Effector memory CD8-positive, alpha-beta T cell (primary cell): ENCODE data around the gene SLC4A1AP.

Experiments
- ATAC-seq: fragments of 150-1000 bp; cut with Tn5 transposase; replicated peaks from 2 replicates; pipeline ENCODE4 v1.10.0; 2021; ENCODE audit warnings: mild to moderate bottlenecking, moderate library complexity
- DNase-seq, 3 experiments: peaks; one replicate each; pipeline ENCODE4 v3.0.0; 2021
- H3K27ac Mint-ChIP-seq, 2 donors: one replicate each; pipeline ENCODE4 v1.8.0; 2022; ENCODE audit warnings: mild to moderate bottlenecking in 2 of 2, mixed read lengths in 2 of 2, moderate library complexity in 2 of 2
- H3K27me3 Mint-ChIP-seq, 2 donors: one replicate each; pipeline ENCODE4 v1.8.0; 2022; ENCODE audit warnings: mixed read lengths in 2 of 2
- H3K36me3 Mint-ChIP-seq: one replicate; pipeline ENCODE4 v1.8.0; 2022; ENCODE audit warnings: mild to moderate bottlenecking, moderate library complexity, mixed read lengths; ENCODE audit not compliant: insufficient read depth
- H3K4me1 Mint-ChIP-seq, 2 donors: one replicate each; pipeline ENCODE4 v1.8.0; 2022; ENCODE audit warnings: low read depth in 2 of 2, mixed read lengths in 2 of 2
- H3K4me3 Mint-ChIP-seq, 2 donors: one replicate each; pipeline ENCODE4 v1.8.0; 2022; ENCODE audit warnings: mild to moderate bottlenecking in 2 of 2, mixed read lengths in 2 of 2, moderate library complexity in 2 of 2
- H3K9me3 Mint-ChIP-seq, 2 donors: one replicate each; pipeline ENCODE4 v1.8.0; 2022; ENCODE audit warnings: mixed read lengths in 2 of 2

Gene SLC4A1AP

DNA sequence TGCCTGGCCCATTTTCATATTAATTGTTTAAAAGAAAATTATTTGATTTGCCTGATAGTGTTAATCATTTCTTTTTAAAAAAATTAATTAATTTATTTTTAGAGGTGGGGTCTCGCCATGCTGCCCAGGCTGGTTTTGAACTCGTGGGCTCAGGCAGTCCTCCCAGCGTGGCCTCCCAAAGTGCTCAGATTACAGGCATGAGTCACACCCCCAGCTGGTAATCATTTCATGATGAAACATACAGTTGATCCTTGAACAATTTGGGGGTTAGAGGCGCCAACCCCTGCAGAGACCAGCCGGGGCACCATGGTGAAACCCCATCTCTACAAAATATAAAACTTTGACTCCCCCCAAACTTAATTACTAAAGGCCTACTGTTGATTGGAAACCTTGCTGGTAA is 26.9 kb upstream of the SLC4A1AP start:
- peaks cover 70% of the 10 kb centered on the region for H3K36me3 Mint-ChIP-seq
- no peaks in the 10 kb centered on the region for H3K9me3 Mint-ChIP-seq

DNA sequence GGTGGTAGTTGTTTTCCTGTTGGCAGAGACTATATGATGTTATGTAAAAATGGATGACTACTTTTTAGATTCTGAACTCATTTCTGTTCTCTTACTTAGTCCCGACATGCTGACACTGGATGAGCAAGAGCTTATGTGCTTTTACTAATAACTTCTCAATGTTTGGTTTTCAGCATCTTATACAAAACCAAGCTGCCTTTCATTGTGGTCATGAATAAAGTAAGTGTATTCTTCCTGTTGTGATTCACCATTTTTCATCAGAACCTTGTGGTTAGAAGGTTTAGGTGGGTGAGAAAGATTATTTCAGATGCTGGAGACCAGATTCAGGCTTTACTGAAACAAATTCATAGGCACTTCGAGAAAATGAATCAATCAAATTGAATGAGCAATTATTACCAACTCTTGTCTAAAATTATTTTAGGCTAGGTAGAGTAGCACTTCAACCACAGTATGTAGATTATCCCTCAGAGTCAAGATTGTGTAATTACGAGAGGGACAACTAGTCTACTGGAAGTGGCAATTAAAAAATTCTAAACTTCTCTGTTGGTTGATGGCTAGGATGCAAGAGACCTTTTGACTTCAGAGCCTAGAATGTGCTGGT is 25.6 kb upstream of the SLC4A1AP start:
- peaks cover 14% of the 10 kb centered on the region in 2 donors for H3K4me1 Mint-ChIP-seq
- H3K4me3 Mint-ChIP-seq = peak overlapping the region; percentile 8 to 53
- peak overlapping the region; percentile 77 to 84 for H3K27ac Mint-ChIP-seq
- DNase-seq (no peak), ATAC-seq (peak; percentile 89)
- H3K27me3 Mint-ChIP-seq = no peaks in the 10 kb centered on the region
- H3K36me3 Mint-ChIP-seq = peaks cover 68% of the 10 kb centered on the region
- H3K9me3 Mint-ChIP-seq = no peaks in the 10 kb centered on the region

More for the DNA sequence above, 26.9 kb upstream of the SLC4A1AP start:
- Mint-ChIP-seq H3K27ac (no peak overlapping the region), H3K4me1 (peaks cover 14 to 16% of the 10 kb centered on the region in 2 donors), H3K27me3 (no peaks in the 10 kb centered on the region), H3K4me3 (no peak overlapping the region)
- no peak for ATAC-seq
- no peak for DNase-seq

DNA sequence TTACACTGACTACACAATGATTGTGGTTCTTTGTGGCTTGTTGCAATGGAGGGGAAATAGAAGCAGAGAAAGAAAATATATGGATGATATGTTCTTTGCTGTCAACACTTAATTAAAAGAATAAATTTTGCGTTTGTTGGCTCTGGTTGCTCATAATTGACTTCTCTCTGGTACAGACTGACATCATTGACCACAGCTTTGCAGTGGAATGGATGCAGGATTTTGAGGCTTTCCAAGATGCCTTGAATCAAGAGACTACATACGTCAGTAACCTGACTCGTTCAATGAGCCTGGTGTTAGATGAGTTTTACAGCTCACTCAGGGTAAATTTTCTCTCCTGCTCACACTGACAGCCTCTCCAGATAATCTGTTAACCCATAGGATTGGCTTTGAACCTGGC is 25.0 kb upstream of the SLC4A1AP start:
- H3K4me3 Mint-ChIP-seq = peak overlapping the region in 1 of 2 donors; percentile 53
- no peaks in the 10 kb centered on the region for H3K27me3 Mint-ChIP-seq
- peak overlapping the region; percentile 77 to 84 for H3K27ac Mint-ChIP-seq
- DNase-seq = no peak
- peaks cover 14% of the 10 kb centered on the region in 2 donors for H3K4me1 Mint-ChIP-seq
- H3K36me3 Mint-ChIP-seq = peaks cover 65% of the 10 kb centered on the region
- H3K9me3 Mint-ChIP-seq = no peaks in the 10 kb centered on the region
- no peak for ATAC-seq

DNA sequence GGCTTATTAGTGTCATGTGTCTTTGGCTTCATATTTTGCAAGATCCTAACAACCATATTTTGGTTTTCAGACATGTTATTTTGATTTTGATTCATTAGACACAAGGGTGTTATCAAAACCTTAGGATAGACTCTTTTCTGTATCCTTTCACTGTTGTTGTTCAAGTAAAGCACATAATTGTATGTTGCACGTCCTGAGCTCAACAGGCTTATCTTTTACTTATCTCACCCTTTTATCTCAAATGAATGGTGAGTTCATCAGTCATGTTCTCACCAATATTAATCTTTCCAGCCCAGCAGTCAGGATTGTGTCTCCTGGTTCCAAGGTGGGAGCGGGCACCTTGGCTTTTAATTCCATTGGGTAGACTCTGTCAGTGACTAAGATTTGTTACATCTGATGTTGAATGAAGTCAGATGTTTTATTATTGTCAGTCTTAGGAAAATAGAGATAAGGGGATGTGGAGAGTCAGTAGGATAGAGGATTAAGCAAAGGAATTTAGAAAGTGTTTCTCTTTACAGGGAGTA is 22.9 kb upstream of the SLC4A1AP start:
- Mint-ChIP-seq H3K27ac (no peak overlapping the region), H3K4me1 (peaks cover 11 to 14% of the 10 kb centered on the region in 2 donors), H3K9me3 (no peaks in the 10 kb centered on the region), H3K36me3 (peaks cover 67% of the 10 kb centered on the region), H3K27me3 (no peaks in the 10 kb centered on the region), H3K4me3 (no peak overlapping the region)
- DNase-seq (no peak), ATAC-seq (no peak)

DNA sequence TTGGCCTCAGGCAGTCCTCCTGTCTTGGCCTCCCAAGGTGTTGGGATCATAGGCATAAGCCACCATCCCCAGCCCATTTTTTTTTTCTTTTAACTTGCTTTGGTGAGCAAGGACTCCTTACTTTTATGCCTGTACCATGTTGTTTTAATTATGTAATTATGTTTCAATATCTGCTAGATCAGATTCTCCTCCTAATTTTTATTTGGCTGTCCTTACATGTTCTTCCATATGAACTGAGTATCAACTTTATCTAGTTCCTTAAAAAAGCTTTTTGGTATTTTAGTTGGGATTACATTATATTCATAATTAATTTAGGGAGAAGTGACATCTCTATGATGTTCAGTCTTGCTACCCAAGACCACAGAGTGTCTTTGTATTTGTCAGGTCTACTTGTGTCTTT is 18.5 kb upstream of the SLC4A1AP start:
- ATAC-seq = no peak
- H3K9me3 Mint-ChIP-seq = no peaks in the 10 kb centered on the region
- no peak for DNase-seq
- H3K27me3 Mint-ChIP-seq = no peaks in the 10 kb centered on the region
- H3K27ac Mint-ChIP-seq = no peak overlapping the region
- no peaks in the 10 kb centered on the region for H3K4me1 Mint-ChIP-seq
- peaks cover 63% of the 10 kb centered on the region for H3K36me3 Mint-ChIP-seq
- H3K4me3 Mint-ChIP-seq = no peak overlapping the region

DNA sequence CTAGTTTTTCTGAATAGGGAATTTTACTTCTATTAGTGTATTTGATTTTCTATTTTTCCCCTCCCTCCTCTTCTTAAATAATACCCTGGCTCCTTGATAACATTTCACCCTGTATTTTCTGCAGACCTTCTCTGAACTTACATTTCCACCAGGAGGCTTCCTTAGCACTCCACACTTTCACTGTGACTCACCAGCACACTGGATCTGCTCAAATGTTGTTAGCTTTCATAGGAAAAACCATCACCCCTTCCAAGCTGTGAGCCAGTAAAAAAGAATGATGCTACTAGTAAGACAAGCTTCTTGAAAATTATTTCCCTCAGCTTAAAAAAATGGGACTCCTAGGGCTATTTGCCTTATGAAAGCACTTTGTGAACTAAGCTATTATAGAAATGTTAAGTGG is 16.4 kb upstream of the SLC4A1AP start:
- Mint-ChIP-seq H3K36me3 (peaks cover 65% of the 10 kb centered on the region), H3K9me3 (no peaks in the 10 kb centered on the region), H3K4me1 (no peaks in the 10 kb centered on the region), H3K27ac (peak overlapping the region; percentile 47 to 62), H3K27me3 (no peaks in the 10 kb centered on the region), H3K4me3 (no peak overlapping the region)
- DNase-seq (no peak), ATAC-seq (no peak)

DNA sequence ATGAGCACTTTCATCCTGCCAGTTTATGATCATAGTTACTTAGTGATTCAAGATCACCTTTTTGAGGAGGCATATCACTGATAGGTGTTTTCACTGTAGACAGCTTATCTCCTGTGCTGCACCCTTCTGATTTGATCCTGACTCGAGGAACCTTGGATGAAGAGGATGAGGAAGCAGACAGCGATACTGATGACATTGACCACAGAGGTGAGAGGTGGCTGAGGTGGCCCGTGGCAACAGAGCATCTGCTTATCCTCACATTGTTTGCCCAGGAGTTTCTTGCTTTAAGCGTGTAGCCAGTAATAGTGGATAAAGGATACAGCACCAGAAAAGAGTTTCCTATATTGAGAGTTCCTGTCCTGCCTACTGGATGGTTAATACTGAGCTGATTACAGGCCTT is 16.0 kb upstream of the SLC4A1AP start:
- Mint-ChIP-seq H3K4me1 (peaks cover 0 to 4% of the 10 kb centered on the region in 2 donors), H3K27ac (peak overlapping the region; percentile 47 to 62), H3K4me3 (no peak overlapping the region)

DNA sequence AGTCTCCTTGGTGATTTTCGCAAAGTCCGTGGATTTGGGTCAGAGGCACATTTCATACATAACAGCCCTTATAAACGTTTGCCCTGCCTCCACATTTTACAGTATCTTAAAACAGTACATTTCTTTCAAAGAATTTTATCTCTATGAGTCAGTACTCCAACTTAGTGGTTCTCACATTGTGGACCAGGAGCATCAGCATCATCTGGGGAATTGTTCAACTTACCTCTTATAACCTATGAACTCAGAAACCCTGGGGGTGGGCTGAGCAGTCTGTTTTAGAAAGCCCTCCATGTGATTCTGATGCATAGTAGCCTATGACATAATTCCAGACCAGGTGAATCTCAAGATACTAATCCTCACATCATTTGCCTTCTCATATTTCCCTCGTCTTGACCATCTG is 12.6 kb upstream of the SLC4A1AP start:
- Mint-ChIP-seq H3K27ac (no peak overlapping the region), H3K4me3 (no peak overlapping the region), H3K4me1 (peaks cover 0 to 4% of the 10 kb centered on the region in 2 donors), H3K27me3 (no peaks in the 10 kb centered on the region), H3K36me3 (peaks cover 53% of the 10 kb centered on the region), H3K9me3 (no peaks in the 10 kb centered on the region)
- ATAC-seq (no peak), DNase-seq (no peak)

More for the DNA sequence above, 16.0 kb upstream of the SLC4A1AP start:
- Mint-ChIP-seq H3K9me3 (no peaks in the 10 kb centered on the region), H3K27me3 (no peaks in the 10 kb centered on the region), H3K36me3 (peaks cover 60% of the 10 kb centered on the region)
- no peak for DNase-seq
- ATAC-seq = no peak

DNA sequence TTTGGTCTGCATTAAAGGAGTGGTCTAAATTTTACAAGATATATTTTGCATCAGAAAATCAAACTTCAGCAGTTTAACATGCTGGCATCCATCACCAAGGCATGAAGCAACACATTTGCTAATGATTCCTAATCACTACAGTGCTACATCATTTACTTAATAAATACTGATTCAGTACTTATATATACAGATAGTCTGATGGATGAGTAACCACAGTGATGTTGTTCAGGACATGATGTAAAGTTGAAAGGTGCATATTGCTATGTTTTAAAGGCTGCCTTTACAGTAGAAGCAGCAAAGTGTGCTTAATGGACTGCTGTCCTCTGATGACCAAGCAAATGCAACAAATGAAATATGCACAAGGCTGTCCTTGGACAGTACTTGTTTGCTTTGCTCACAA is 11.3 kb upstream of the SLC4A1AP start:
- ATAC-seq (no peak), DNase-seq (no peak)
- Mint-ChIP-seq H3K4me1 (peaks cover 0 to 4% of the 10 kb centered on the region in 2 donors), H3K9me3 (no peaks in the 10 kb centered on the region), H3K36me3 (peaks cover 58% of the 10 kb centered on the region), H3K27me3 (no peaks in the 10 kb centered on the region), H3K4me3 (no peak overlapping the region), H3K27ac (no peak overlapping the region)

DNA sequence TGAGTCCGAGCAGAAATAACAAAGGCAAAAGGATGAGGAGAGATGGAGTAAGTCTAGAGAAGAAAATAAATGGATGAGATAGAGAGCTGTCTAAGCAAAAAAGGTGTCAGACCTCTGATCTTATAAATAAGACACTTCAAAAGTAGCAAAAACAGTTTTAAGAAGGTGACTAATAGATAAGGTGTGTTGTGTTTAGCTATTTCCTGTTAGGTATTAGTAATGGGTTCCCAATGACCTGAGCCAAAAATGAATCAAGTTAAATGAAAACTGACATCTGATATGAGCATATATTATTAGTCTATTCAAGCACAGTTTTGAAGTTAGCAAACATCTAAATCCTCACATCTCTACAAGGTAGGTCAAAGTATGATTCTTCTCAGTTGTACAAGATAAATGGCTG is 10.9 kb upstream of the SLC4A1AP start:
- H3K36me3 Mint-ChIP-seq = peaks cover 55% of the 10 kb centered on the region
- peaks cover 0 to 4% of the 10 kb centered on the region in 2 donors for H3K4me1 Mint-ChIP-seq
- DNase-seq (no peak), ATAC-seq (no peak)
- H3K4me3 Mint-ChIP-seq = no peak overlapping the region
- no peak overlapping the region for H3K27ac Mint-ChIP-seq
- H3K9me3 Mint-ChIP-seq = no peaks in the 10 kb centered on the region
- no peaks in the 10 kb centered on the region for H3K27me3 Mint-ChIP-seq

DNA sequence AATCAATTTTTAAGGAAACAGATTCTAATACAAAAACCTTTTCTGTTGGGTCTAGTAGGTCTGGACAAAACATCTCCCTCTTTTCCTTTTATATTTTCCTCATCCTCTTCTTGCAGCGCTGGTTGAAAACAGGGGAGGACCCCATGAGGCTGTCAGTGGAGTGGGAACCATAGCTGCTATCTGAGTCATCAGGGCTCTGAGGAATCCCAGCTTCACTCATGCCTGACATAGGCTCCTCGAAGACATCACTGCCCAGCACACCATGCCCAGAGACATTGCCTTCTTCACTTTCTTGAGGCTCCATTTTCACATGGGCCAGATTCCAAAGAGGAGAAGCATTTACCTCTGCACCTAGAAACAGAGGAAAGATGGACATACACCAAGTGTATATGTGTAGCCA is 10.3 kb upstream of the SLC4A1AP start:
- Mint-ChIP-seq H3K27ac (no peak overlapping the region), H3K4me3 (no peak overlapping the region), H3K9me3 (no peaks in the 10 kb centered on the region), H3K36me3 (peaks cover 49% of the 10 kb centered on the region), H3K4me1 (peaks cover 0 to 4% of the 10 kb centered on the region in 2 donors), H3K27me3 (no peaks in the 10 kb centered on the region)
- ATAC-seq = no peak
- no peak for DNase-seq

DNA sequence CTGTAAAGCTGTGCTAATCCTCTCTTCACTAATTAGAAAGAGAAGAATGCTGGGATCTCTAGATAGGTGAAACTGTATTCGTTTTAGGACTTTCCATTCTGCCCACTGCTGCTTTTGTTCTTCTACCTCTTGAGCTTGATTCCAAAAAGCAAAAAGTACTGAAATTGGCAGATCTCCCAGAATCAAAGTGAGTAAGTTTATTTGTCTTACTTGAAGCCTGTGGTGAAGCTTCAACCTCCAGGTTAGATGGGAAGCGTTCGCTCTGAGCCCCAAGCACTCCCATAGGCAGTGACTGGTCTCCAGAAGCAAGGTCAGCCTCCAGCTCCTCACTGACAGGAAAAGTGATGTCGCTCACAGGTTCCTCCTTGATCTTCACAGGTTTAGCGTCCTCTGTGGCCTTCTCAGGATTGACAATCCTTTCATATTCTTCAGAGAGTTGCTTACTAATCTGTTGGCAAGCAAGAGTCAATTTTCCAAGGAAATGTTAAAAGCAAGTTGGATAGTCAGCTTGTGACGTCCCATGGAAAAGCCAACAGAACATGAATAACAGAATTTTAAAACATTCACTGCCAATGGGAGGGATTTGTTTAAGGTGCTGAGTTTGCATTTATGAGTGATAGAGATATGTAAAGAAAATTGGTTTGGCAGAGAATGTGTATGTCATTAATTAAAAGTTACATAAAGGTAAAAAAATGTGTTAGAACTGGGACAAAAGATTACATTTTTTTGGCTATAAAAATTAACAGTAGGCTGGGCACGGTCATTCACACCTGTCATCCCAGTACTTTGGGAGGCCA is 8.3 kb upstream of the SLC4A1AP start:
- H3K4me3 Mint-ChIP-seq = no peak overlapping the region
- H3K27ac Mint-ChIP-seq = no peak overlapping the region
- H3K9me3 Mint-ChIP-seq = no peaks in the 10 kb centered on the region
- peaks cover 56% of the 10 kb centered on the region for H3K36me3 Mint-ChIP-seq
- peaks cover 0 to 14% of the 10 kb centered on the region in 2 donors for H3K4me1 Mint-ChIP-seq
- ATAC-seq (no peak), DNase-seq (no peak)
- H3K27me3 Mint-ChIP-seq = no peaks in the 10 kb centered on the region

DNA sequence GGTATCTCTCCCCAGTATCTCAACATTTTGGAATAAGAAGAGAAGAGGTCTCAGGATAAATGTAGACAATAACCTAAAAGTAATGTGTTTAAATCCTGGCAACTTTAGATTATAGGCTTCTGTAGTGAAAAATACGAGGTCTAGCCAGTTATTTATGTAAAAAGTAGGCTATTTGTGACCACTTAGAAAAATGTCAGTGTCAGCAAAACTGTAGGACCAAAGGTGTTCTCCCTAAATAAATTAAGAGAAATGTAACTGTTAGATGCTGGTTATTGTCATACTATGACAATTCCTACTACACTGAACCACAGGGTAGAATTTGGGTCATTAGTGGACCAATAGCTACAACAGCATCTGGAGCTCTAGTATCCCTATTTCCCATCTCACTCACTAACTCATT is 2.3 kb upstream of the SLC4A1AP start:
- Mint-ChIP-seq H3K27me3 (no peaks in the 10 kb centered on the region), H3K27ac (peak overlapping the region; percentile 52 to 99), H3K9me3 (no peaks in the 10 kb centered on the region), H3K4me3 (peak overlapping the region in 1 of 2 donors; percentile 100), H3K4me1 (peaks cover 28 to 39% of the 10 kb centered on the region in 2 donors), H3K36me3 (peaks cover 58% of the 10 kb centered on the region)
- no peak for DNase-seq
- ATAC-seq = no peak

DNA sequence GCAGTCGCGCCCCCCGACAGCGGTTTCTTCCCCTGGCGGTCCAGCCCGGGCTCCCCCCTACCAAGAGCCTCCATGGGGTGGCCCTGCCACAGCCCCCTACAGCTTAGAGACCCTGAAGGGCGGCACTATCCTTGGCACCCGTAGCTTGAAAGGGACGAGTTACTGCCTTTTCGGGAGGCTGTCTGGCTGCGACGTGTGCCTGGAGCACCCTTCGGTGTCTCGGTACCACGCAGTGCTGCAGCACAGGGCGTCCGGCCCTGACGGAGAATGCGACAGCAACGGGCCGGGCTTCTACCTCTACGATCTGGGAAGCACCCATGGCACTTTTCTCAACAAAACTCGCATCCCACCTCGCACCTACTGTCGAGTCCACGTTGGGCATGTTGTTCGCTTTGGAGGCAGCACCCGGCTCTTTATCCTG is 475 bp downstream of the SLC4A1AP start:
- H3K27me3 Mint-ChIP-seq = no peaks in the 10 kb centered on the region

More for the DNA sequence above, 475 bp downstream of the SLC4A1AP start:
- H3K4me1 Mint-ChIP-seq = peaks cover 28 to 37% of the 10 kb centered on the region in 2 donors
- H3K4me3 Mint-ChIP-seq = peak overlapping the region; percentile 98 to 100
- ATAC-seq = peak; percentile 7
- peak overlapping the region; percentile 99 to 100 for H3K27ac Mint-ChIP-seq
- DNase-seq = no peak
- H3K9me3 Mint-ChIP-seq = no peaks in the 10 kb centered on the region
- peaks cover 72% of the 10 kb centered on the region for H3K36me3 Mint-ChIP-seq
